ENCODE data around the gene EFTUD2.

The EFTUD2 gene

DNA sequence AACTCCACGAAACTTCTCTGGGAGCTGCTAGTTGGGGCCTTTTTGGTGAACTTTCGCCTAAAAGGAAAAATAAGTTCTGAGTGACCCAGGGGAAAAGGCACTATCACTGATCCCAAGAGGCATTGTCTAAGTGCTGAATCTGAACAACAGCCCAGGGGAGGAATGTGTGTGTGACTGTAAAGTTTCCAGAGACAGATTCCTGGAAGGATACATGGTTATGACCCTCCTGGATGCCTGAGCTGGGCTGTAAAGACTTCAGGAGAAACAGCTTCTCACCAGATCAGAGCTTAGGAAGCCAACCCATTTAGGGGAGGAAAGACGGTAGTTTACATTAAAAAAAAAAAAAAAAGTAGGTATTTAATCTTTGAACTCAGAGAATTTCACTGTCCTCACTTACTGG lies 31.4 kb downstream of the EFTUD2 start:
- Histone ChIP-seq H2AFZ (ENCODE audit: low read length) (no peak overlapping the region), H3K9me3 (ENCODE audit: low read length) (no peaks in the 10 kb centered on the region), H4K20me1 (ENCODE audit: insufficient read depth, low read length) (no peaks in the 10 kb centered on the region), H3K9me2 (ENCODE audit: low read depth, low read length) (no peaks in the 10 kb centered on the region), H3K79me2 (ENCODE audit: insufficient read depth, low read length) (no peaks in the 10 kb centered on the region), H3F3A (ENCODE audit: insufficient read depth, low read length) (no peaks in the 10 kb centered on the region), H3K9ac (ENCODE audit: low read length) (no peak overlapping the region), H3K4me1 (ENCODE audit: insufficient read depth, low read length, severe bottlenecking) (no peaks in the 10 kb centered on the region), H3K27me3 (ENCODE audit: insufficient read depth, low read length) (no peaks in the 10 kb centered on the region), H3K36me3 (ENCODE audit: insufficient read depth, low read length) (peaks cover 77% of the 10 kb centered on the region), H3K27ac (ENCODE audit: low read depth, low read length, poor library complexity, severe bottlenecking) (no peak overlapping the region), H3K4me2 (ENCODE audit: low read length) (no peak overlapping the region), H3K4me3 (ENCODE audit: low read depth, low read length, poor library complexity, severe bottlenecking) (no peak overlapping the region)
- TF ChIP-seq EZH2 (IDR thresholded peaks at IDR 0.05; ENCODE audit: borderline replicate concordance, low read length), result no peak
- no peak for TF ChIP-seq CTCF (IDR thresholded peaks at IDR 0.05; ENCODE audit: low read length)

DNA sequence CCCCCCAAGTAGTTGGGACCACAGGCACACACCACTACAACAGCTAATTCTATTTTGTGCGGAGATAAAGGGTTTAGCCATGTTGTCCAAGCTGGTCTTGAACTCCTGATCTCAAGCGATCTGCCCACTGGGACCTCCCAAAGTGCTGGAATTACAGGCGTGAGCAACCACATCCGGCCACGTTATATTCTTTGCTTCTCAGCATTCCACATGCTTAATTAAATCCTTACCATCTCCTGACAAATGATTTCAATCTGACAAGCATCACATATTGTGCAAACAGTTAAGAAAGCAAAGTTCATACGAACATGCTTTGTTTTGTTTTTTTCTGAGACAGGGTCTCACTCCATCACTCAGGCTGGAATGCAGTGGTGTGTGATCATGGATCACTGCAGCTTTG lies 33.3 kb downstream of the EFTUD2 start:
- no peaks in the 10 kb centered on the region for H3K9me2 ChIP-seq (ENCODE audit: low read depth, low read length)
- H3K36me3 ChIP-seq (ENCODE audit: insufficient read depth, low read length), result peaks cover 77% of the 10 kb centered on the region

GRCh38 chr17:44865231-44865660 lies 34.0 kb downstream of the EFTUD2 start:
- H3K27me3 ChIP-seq (ENCODE audit: insufficient read depth, low read length), result no peaks in the 10 kb centered on the region
- H3K9me2 ChIP-seq (ENCODE audit: low read depth, low read length), result no peaks in the 10 kb centered on the region
- H3F3A ChIP-seq (ENCODE audit: insufficient read depth, low read length), result no peaks in the 10 kb centered on the region
- no peaks in the 10 kb centered on the region for H3K9me3 ChIP-seq (ENCODE audit: low read length)
- TF ChIP-seq EZH2 (IDR thresholded peaks at IDR 0.05; ENCODE audit: borderline replicate concordance, low read length) (no peak), CTCF (IDR thresholded peaks at IDR 0.05; ENCODE audit: low read length) (peak; percentile 87)
- H3K4me1 ChIP-seq (ENCODE audit: insufficient read depth, low read length, severe bottlenecking), result no peaks in the 10 kb centered on the region
- no peak overlapping the region for H3K4me3 ChIP-seq (ENCODE audit: low read depth, low read length, poor library complexity, severe bottlenecking)
- H3K9ac ChIP-seq (ENCODE audit: low read length), result no peak overlapping the region
- no peak overlapping the region for H3K27ac ChIP-seq (ENCODE audit: low read depth, low read length, poor library complexity, severe bottlenecking)
- no peaks in the 10 kb centered on the region for H4K20me1 ChIP-seq (ENCODE audit: insufficient read depth, low read length)
- no peak overlapping the region for H2AFZ ChIP-seq (ENCODE audit: low read length)
- no peaks in the 10 kb centered on the region for H3K79me2 ChIP-seq (ENCODE audit: insufficient read depth, low read length)
- no peak overlapping the region for H3K4me2 ChIP-seq (ENCODE audit: low read length)
- peaks cover 80% of the 10 kb centered on the region for H3K36me3 ChIP-seq (ENCODE audit: insufficient read depth, low read length)

More for the DNA sequence above, 33.3 kb downstream of the EFTUD2 start:
- H4K20me1 ChIP-seq (ENCODE audit: insufficient read depth, low read length), result no peaks in the 10 kb centered on the region
- H3K4me3 ChIP-seq (ENCODE audit: low read depth, low read length, poor library complexity, severe bottlenecking), result no peak overlapping the region
- H3K27ac ChIP-seq (ENCODE audit: low read depth, low read length, poor library complexity, severe bottlenecking), result no peak overlapping the region
- H2AFZ ChIP-seq (ENCODE audit: low read length), result no peak overlapping the region
- no peaks in the 10 kb centered on the region for H3K27me3 ChIP-seq (ENCODE audit: insufficient read depth, low read length)
- no peaks in the 10 kb centered on the region for H3K9me3 ChIP-seq (ENCODE audit: low read length)
- no peak overlapping the region for H3K4me2 ChIP-seq (ENCODE audit: low read length)
- TF ChIP-seq EZH2 (IDR thresholded peaks at IDR 0.05; ENCODE audit: borderline replicate concordance, low read length) (no peak), CTCF (IDR thresholded peaks at IDR 0.05; ENCODE audit: low read length) (no peak)
- H3K9ac ChIP-seq (ENCODE audit: low read length), result no peak overlapping the region
- no peaks in the 10 kb centered on the region for H3F3A ChIP-seq (ENCODE audit: insufficient read depth, low read length)
- H3K79me2 ChIP-seq (ENCODE audit: insufficient read depth, low read length), result no peaks in the 10 kb centered on the region
- H3K4me1 ChIP-seq (ENCODE audit: insufficient read depth, low read length, severe bottlenecking), result no peaks in the 10 kb centered on the region
